K562 (cell line): ENCODE data around the gene ZNF516. TPM values are rescaled to one million over a fixed set of nuclear protein-coding genes. Genes with fewer than 3 reads are reported as not detected.

Experiments
- TRIM28 ChIP-seq: fragments of 450-650 bp; IDR thresholded peaks from 2 replicates; pipeline ENCODE4 v1.6.1; 2017
- ZBTB40 ChIP-seq, 2 experiments: fragments of 450-650 bp in 1 of 2; sonication (generic) in 1 of 2; formaldehyde crosslinking in 1 of 2; IDR thresholded peaks; 2 replicates each; pipeline versions ENCODE4 v1.7.1 to v1.9.0; 2016 to 2022; ENCODE audit warnings: inconsistent platforms in 1 of 2, mild to moderate bottlenecking in 1 of 2, missing genetic modification reagents in 1 of 2
- ZNF253 ChIP-seq: fragments of 250-450 bp; sonication (Bioruptor Pico); conservative IDR thresholded peaks from 2 replicates; pipeline ENCODE4 v1.6.1; 2021; ENCODE audit warnings: mild to moderate bottlenecking
- ZNF431 ChIP-seq: sonication (generic); formaldehyde crosslinking; IDR thresholded peaks from 2 replicates; pipeline ENCODE4 v1.8.0; 2022; ENCODE audit warnings: mild to moderate bottlenecking, missing genetic modification reagents
- ZSCAN32 ChIP-seq: fragments of 450-650 bp; formaldehyde crosslinking; IDR thresholded peaks from 2 replicates; pipeline ENCODE4 v1.4.0; 2020; ENCODE audit warnings: mild to moderate bottlenecking, moderate library complexity
- polyA plus RNA-seq, 8 experiments: library from polyadenylated mRNA; depleted of rRNA in 4 of 8; stranded (reverse) in 5 of 8; unstranded in 3 of 8; fragments of >200 nt; fragmentation: Nextera tagmentation in 2 of 8; fragmentation: Illumina TruSeq in 1 of 8; extraction: Ambion mirVana in 2 of 8; extraction: Trizol in 1 of 8; gene quantifications; 2 replicates each; pipeline versions ENCODE4 v1.2.1 to v1.2.3, GENCODE V29; 2011 to 2014; ENCODE audit warnings: inconsistent platforms in 1 of 8, missing spikeins in 1 of 8
- total RNA-seq, 7 experiments: library from RNA; depleted of rRNA in 6 of 7; stranded (reverse); fragments of >200 nt in 6 of 7; fragmentation: Illumina TruSeq in 2 of 7; extraction: Trizol in 2 of 7; gene quantifications; 2 replicates each; pipeline versions ENCODE4 v1.2.1 to v1.2.3, GENCODE V29; 2011 to 2021; ENCODE audit warnings: low replicate concordance in 1 of 7

ZNF516 gene
- total and polyA plus RNA-seq, 9 of the 15 experiments (the other 6 are each of a cell fraction or from before 2014, with no cell fraction given) = 0.04 to 0.20 (median 0.08) TPM; not detected in 3

- TF ChIP-seq ZBTB40 (IDR thresholded peaks at IDR 0.05) (no peak), ZBTB40 (CRISPR knock-in tag; IDR thresholded peaks at IDR 0.05) (no peak), ZNF253 (CRISPR knock-in tag) (no peak), ZSCAN32 (CRISPR knock-in tag) (no peak), ZNF431 (no peak), TRIM28 (no peak)
Observed at GRCh38 chr18:76482267-76482666, 12.8 kb downstream of the ZNF516 start (continued).
